HG02943 (cell line): ENCODE results near the gene SH2D7.

ENCODE experiments used
- ATAC-seq: cut with Tn5 transposase; IDR thresholded peaks from one replicate; pipeline ENCODE4 v1.9.1; 2021; ENCODE audit warnings: mild to moderate bottlenecking, low read depth, moderate library complexity; ENCODE audit not compliant: unreplicated experiment

The SH2D7 gene

DNA sequence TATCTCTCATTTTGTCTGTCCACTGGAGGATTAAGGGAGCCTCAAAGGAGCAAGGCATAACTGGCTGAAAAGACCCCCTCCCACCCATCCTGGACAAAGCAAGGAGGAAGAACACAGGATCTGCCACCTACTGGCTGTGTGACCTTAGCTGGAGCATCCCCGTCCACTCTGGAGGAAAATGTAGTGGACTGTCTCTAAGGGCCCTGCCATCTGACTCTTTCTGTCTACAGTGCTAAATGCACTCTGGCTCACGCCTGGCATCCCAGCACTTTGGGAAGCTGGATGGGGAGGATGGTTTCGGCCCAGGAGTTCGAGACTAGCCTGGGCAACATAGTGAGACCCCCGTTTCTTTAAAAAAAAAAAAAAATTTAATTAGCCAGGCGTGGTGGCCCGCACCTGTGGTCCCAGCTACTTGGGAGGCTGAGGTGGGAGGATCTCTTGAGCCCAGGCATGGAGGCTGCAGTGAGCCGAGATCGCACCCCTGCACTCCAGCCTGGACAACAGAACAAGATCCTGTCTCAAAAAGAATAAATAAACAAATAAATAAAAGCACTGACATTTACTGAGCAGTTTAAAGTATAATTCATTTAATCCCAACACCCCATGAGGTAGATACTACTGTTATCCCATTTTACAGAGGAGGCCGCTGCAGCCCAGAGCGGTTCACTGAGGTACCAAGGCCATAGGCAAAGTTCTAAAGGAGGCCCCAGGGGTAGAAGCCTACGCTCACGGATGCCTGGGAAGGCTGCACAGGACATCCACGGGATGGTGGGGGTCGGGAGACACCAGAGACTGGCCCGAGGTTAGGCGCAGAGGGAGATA, 15.9 kb upstream of the SH2D7 start:
- ATAC-seq: no peak

DNA sequence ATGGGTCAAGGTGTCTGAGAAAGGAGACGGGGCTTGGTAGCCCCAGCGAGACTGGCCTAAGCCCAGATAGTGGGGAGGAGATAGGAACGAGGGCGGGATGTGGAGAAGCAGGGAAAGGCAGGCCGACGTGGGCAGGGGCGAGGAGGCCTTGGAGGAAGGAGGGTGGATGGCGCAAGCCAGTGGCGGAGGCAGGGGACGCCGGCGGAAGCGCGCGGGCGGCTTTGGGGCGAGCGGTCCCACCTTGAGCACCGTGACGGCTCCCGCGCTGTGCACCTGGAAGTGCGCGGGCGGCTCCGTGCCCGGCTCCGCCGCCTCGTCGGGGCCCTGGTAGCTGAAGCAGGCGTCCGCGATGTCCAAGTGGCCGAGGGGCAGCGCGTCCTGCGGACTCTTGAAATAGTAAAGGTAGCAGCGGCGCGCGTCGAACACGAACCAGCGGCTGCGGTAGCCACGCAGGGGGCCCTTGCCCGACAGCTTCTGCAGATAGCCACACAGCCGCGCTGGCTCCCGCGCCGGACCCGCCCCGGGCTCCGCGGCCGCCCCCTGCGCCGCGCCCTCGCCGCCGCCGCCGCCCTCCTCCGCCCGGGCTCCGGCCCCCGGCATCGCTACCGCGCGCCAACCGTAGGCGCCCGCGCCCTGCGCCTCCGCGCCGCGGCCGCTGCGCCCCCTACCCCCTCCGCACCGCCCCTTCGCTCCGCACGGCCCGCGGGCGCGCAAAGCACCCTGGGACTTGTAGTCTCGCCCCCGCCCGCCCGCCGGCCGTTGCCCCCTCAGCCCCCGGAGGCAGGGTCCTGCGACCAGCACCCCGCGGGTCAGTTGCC, 15.1 kb upstream of the SH2D7 start, which contains the start of gene TBC1D2B:
Gene TBC1D2B (minus strand): TSS at position 659 of the 818 bp plus-strand sequence. CDS start 59 bp downstream, at position 600.
- no peak for ATAC-seq

DNA sequence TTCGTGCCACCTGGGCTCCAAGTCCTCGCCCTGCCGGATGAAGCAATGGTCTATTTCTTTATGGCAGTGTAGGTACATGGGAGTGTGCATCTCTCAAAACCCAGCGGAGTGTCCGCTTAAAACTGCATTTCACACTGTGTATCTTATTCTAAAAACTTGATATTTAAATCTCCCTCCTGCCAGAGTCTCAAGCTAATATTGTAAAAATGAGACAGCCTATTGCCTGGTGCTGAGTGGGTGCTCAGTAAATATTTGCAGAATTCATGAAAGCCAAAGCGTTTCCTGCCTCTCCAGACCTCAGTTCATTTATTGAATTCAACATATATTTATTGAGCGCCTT, 14.5 kb upstream of the SH2D7 start:
- no peak for ATAC-seq

DNA sequence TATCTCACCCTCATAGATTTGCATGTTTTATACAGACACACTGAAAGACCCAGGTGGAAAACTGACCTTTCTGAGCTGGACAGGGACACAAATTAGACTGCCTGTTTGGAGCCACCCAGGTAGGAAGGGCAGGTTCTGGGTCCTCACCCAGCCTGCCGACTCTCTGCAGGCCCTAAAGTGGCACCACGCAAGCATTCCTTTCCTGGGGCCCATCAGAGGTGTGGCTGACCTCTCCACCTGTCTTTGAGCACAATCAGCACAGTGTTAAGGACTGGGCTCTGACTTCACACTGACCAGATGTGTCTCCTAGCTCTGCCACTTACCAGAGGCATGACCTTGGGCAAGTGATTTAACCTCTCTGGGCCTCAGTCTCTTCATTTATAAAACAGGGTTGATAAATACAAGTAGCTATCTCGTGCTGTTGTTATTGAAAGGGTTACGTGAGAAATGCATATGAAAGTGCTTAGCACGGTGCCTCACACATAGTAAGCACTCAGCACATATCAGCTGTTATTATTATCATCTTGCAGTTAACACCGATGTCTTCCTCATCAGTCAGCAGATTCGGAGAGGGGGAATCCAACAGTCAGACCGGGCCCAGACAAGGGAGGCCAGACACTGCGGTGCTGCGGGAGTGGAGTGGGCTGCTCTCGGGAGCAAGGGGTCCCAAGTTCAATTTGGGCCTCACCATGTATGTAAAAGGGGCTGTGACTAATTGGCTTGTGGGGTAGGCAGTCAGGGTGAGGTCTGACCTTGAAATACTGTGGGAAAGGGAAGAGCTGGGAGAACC, 12.9 kb upstream of the SH2D7 start:
- ATAC-seq: no peak

DNA sequence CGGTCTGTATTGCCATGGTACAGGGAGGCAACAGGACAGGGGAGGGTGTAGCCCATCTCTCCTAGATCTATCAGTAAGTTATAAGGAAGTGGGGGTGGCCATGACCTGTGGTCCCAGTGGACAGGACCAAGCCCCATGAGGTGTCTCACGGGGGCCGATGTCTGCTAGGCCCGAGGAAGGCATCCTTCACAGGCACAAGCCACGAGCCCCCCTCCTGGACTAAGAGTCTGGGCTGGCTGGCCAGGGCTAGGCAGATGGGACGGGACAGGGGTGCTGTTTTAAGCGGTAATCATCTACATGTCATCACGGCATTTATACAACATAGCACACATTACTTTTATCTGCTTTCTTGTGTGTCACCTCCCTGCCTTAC, 12.3 kb upstream of the SH2D7 start:
- ATAC-seq: no peak

DNA sequence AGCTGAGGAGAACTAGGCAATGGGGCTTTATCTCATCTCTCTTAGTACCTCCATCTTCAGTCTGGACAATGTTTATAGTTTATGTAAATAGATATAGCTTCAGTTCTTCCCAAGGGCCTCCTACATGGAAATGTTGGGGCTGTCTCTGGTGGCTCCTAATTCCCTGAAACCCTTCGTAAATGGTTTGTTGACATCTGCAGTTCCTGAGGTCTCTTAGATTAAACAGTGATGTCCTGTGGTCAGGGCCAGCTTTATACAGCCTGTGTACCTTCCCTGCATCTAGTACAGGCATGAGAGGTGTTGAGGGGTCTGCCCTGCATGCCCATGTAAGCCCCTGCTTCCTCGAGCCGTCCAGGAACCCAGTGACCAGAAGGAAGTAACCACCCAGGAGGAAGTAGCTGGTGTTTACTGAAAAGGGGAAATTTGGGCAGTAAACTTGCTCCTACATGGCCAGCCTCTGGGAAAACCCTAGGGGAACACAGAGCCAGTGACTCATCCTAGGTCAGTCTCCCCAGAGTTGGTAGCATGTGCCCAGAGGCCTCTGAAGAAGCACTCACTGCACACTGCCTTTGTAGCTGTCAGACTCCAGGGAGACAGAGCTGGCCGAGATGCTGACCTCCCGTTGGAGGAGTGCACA, 10.1 kb upstream of the SH2D7 start:
- no peak for ATAC-seq

DNA sequence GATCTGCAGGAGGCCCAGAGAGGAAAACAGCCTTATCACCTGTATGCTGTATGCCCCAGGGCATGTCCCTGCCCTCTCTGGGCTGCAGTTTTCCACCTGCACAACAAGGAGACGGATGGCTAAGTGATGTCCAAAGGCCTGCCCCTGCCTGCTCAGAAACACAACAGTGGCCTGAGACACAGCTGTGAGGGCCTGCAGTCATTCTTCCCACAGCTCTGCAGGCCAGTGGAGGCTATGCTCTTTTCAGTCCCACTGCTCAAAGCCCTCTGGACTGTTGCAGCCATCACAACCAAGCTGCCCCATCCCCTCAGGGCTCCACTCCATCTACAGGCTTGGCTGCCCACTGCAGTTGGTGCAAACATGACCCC, 9.6 kb upstream of the SH2D7 start:
- ATAC-seq: no peak

DNA sequence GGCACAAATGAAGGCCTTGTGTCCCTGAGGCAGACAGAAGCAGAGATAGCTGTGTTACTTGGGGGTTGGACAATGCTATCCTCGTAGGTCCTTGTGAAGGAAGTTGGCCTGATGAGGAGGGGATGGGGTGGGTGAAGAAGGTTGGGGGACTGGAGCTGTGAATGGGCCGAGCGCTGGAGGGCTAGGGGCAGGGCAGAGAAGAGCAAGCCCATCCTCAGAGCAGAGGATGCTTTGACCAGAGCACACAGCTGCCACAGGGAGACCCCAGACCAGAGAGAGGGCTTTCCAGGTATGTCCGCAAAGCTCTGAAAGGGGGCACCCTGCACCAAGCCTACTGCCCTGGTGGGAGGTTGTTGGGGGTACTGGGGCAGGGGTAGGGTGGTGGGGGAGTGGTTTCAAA, 9.2 kb upstream of the SH2D7 start:
- ATAC-seq: no peak

DNA sequence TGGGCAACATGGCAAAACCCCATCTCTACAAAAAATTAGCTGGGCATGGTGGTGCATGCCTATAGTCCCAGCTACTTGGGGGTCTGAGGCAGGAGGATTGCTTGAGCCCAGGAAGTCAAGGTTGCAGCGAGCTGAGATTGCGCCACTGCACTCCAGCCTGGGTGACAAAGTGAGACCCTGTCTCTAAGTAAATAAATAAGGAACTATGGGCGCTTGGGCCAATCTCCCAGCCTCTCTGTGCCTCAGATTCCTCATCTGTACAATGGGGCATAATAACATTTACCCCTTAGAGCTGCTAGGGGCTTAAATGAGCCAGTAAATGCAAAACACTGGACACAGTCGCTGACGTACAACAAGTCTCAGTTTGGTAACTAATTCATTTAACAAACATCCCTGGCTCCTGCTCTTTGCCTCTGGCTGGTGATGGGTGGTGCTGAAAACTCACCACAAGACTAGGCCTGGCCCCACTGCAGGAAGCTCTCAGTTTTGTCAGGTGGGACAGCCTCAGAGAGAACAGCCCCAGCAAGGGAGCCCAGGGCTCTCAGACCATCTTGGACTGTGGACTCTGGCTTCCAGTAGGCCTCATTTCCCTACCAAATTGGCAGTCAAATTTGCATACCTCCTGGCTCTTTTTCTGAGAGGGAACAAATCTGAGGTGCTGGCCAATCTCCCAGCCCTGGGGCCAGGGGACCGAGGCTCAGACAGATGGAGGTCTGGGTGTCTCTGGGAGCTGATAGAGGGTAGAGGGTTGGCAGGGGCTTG, 8.5 kb upstream of the SH2D7 start:
- ATAC-seq: peak; percentile 74

DNA sequence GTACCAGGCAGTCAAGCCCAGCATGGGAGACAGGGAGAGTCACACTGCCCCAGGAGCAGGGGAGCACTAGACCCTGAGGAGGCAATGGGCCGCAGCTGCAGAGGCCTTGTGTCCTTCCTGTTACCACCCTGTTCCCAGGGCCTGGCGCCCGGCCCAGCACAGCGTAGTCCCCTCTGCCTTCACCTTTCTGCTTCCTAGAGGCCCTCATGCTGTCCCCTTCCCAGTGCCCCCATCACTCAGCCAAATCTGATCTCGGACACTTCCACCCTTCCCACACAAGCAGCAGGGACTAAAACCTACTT, 8.0 kb upstream of the SH2D7 start:
- peak; percentile 27 for ATAC-seq

DNA sequence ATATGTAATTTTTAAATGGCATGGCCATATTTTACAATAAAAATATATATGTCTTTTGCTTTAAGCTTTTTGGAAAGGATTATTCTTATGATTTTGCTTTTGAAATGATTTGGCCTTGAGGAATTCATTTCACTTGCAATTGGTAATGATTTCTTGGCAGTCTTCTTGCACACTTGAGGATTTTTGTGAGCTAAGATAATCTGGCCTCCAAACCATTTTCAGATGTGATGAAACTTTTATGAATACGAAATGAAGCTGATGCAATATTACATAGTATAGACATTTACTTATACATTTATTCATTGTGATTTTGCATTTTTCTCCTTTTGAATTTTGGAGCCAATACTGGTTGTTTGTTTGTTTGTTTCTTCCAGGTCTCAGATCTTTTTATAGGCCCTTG, 6.4 kb upstream of the SH2D7 start:
- ATAC-seq: no peak

DNA sequence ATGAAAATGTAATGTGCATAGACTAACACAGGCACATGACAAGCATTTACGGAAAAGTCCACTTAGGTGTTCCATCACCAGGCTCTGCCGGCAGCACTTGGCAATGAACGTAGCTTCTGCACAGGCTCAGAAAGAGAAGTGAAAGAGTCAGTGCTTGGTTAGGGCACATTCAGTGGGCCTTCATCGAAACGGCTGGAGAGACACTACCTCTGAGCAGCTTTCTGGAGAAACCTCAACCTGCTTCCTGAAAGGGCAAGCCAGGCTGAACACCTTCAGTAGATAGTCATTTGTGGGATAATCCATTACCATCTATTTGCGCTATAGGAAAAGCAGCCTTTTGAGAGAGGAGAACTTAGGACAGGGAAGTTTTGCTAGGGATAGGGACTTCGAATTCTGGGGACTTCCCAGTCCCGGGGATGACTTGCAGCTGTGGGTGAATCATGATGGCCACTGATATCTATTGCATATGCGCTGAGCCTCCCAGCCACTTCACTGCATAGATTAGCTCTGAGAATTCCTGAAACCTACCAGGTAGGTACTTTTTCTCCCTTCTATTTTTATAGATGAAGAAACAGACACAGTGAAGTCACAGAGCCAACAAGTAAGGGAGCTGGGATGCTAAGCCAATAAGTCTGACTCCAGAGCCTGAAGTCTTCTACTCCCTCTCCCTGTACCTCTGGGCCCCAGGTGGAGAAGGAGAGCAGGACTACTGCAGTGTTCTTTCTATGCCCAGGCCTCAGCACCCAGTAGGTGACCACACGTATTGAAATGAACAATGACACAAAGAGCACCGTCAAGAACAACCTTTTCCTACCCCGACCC, 4.2 kb upstream of the SH2D7 start:
- no peak for ATAC-seq

DNA sequence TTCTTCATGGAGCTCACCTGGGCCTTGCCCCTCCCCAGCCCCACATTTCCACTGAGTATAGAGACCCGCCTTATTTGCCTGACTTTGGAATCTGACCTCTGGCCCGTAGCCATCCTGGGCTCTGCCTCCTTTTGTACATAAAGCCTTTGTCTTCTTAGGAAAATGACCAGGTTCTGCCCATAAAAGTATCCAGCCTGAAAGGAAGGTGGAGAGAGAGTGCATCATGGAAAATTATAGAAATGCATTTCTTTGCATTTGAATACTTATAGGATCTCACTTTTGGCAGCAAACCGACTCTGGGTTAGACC, 3.6 kb upstream of the SH2D7 start:
- ATAC-seq: no peak

DNA sequence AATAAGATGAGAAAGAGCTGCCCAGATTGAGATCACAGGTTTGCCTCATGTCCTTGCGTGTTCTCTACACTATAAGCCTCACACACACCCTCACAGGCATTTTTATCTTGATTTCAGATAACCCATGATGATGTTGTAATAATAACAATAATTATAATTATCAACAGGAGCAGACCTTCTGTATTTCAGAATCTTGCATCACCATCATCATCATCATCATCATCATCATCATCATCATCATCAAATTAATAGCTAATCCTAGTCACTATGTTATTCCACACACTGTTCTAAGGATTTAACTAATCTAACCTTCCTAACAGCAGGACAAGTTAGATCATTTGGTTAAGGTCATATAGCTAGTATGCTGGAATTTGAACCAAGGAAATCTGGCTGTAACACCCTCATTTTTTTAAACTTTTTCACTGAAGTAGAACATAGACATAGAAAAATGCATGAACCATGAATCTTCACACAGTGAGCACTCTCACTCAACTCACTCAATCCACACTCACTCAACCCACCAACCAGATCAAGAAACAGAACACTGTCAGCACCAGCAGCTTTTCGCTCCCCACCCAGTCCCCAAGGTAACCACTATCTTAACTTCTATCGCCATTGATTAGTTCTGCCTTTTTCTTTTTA, 1.8 kb upstream of the SH2D7 start:
- no peak for ATAC-seq

DNA sequence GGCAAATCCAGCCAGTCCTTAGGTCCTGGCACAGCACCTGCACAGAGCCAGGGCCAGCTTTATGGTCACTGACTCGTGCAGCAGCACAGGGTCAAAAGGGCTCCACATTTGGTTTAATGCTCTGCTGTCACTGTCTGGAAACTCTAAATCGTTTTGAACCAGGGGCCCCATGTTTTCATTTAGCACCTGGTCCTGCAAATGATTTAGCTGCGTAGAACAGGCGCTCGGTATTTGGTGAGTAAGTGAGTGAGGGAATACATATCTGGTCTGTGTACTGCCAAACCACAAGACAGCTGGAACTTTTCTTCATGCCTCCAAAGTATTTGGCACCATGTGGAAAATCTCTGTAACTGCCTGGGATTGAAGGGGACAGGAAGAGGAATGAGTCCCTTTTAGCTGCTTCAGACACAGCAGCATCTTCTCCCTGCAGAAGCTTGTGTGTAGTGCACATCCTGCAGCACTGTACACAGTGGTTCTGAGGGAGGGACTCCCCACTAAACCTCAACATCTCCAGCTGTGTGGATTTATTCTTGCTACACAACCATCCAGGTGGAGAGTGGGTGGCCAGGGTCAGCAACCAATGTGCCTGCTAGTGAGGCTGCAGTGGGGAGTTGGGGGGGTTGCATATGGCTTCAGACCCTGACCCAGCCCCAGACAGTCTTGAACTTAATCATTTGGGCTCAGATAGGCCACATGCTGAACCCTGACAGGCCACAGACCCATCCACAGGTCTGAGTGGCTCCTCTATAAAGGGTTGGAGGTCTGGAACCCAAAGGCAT, 1.1 kb downstream of the SH2D7 start:
- ATAC-seq: no peak

DNA sequence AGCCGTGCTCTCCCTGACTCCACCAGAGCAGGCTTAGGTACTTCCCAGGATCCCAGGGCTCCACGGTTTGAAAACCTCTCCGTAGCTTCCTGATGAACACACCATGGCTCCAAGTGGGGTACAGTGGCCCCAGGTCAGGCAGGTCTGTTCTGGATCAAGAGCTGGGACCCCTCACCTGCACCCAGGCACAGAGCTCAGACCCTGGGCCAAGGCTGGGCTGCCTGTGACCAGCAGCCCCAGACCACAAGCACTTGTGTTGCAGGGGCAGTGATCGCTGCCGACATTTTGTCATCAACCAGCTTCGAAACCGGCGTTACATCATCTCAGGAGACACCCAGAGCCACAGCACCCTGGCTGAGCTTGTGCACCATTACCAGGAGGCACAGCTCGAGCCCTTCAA, 5.3 kb downstream of the SH2D7 start:
- ATAC-seq: no peak

DNA sequence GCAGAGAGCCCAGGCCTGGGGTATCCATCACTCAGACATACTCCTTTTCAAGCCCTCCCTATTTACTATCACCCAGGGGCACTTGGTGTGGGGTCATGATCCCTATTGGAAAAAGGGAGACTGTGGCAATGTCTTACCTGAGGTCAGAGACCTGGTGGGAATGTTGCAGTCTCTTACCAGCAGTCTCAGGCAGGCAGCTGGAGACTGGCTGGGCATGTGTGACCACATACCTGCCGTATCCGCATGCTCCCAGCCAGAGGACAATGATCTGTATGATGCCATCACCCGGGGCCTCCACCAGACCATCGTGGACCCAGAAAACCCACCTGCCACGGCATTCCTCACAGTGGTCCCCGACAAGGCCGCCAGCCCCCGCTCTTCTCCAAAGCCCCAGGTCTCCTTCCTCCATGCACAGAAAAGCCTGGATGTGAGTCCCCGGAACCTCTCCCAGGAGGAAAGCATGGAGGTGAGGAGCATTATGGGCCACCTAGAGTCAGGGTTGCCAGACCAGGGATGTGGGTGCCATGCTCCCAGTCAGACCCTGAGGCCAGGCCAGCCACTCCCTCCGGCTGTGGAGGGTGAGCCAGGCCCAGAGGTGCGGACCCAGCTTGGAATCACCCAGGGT, 5.9 kb downstream of the SH2D7 start:
- no peak for ATAC-seq

DNA sequence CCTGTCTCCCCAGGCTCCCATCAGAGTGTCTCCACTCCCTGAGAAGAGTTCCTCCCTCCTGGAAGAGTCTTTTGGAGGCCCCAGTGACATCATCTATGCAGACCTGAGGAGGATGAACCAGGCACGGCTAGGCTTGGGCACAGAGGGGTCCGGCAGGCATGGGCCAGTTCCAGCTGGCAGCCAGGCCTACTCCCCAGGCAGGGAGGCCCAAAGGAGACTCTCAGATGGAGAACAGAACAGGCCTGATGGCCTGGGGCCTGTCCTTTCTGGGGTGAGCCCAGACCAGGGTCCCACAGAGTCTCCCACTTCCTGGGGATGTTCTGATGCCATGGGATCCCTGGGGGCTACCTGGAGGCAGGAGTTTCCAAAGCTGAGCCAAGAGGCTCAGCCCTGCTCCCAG, 8.5 kb downstream of the SH2D7 start:
- no peak for ATAC-seq
